ENCODE data around the gene SGSH.

DNA sequence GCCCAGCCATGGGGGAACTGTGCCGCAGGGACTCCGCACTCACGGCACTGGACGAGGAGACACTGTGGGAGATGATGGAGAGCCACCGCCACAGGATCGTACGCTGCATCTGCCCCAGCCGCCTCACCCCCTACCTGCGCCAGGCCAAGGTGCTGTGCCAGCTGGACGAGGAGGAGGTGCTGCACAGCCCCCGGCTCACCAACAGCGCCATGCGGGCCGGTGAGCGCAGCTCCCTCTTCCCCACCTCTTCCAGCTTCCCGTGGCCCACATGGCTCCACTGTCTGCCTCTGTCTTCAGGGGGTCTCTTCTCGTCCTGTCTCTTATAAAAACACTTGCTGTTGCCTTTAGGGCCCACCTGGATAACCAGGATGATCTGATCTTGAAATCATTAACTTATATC lies 38.7 kb downstream of the SGSH start:
- TF ChIP-seq, protein P1, sequence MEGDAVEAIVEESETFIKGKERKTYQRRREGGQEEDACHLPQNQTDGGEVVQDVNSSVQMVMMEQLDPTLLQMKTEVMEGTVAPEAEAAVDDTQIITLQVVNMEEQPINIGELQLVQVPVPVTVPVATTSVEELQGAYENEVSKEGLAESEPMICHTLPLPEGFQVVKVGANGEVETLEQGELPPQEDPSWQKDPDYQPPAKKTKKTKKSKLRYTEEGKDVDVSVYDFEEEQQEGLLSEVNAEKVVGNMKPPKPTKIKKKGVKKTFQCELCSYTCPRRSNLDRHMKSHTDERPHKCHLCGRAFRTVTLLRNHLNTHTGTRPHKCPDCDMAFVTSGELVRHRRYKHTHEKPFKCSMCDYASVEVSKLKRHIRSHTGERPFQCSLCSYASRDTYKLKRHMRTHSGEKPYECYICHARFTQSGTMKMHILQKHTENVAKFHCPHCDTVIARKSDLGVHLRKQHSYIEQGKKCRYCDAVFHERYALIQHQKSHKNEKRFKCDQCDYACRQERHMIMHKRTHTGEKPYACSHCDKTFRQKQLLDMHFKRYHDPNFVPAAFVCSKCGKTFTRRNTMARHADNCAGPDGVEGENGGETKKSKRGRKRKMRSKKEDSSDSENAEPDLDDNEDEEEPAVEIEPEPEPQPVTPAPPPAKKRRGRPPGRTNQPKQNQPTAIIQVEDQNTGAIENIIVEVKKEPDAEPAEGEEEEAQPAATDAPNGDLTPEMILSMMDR (IDR thresholded peaks at IDR 0.05), result no peak
- TF ChIP-seq POLR2A (IDR thresholded peaks at IDR 0.05) (no peak), POLR2AphosphoS5 (IDR thresholded peaks at IDR 0.05) (no peak), EP300 (IDR thresholded peaks at IDR 0.05) (no peak)

Data from suprapubic skin (tissue), 4 donors.